AG09309 (cell line): ENCODE data around the gene UFSP1.
A peak's percentile ranks its signal among the peaks of the same experiment; 100 is the strongest.

Experiments
- DNase-seq: peaks from one replicate; pipeline ENCODE4 v3.0.0-alpha.2; 2010; ENCODE audit warnings: low read depth
- H3K4me3 ChIP-seq: 2 replicates; pipeline ENCODE4 v1.5.1; 2011; ENCODE audit warnings: mild to moderate bottlenecking, low read depth, low read length, moderate library complexity; ENCODE audit not compliant: control insufficient read depth
- TF ChIP-seq, protein P1 (sequence below): IDR thresholded peaks from 2 replicates; pipeline ENCODE4 v1.5.1; 2011; ENCODE audit warnings: mild to moderate bottlenecking, low read depth, low read length, inconsistent platforms; ENCODE audit not compliant: insufficient read depth, control insufficient read depth; ENCODE audit errors: missing control alignments

Gene UFSP1

DNA sequence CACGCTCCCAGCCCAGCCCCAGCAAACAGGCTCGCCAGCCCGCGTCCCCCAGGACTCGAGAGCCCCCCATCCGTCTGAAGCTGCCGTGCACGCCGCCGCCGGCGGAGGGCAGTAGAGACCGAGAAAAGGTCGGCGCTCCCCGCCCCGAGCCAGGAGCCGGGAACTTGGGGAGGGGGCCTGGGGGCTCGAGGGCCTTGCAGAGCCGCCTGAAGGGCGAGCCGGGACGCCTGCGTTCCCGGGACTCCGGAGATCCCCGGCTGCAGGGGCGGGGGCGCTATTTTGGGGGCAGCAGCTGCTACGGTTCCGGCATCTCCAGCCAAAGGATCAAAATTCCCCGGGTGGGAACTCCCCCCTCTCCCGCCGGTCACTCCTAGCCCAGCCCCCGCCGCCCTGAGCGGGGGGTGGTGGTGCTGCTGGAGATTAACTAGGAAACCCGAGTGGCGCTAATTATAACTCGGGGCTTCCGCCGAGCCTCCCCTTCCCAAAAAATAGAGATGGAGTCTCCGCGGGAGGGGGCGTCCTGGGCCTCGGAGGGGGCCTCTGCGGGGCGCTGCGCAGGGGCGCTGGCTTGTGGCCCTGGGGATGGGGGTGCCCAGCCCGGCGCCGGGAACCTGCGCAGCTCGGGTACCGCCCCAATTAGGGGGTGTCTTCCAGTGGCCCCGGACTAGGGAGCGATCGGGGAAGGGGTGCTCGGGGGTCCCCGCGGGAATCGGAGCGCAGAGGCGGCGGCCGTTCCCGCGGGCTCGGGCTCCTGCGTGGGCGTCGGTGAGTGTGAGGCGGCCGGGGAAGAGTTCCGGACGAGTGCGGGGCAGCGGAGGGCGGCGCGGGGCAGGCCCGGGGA, 5.6 kb upstream of the UFSP1 start:
- DNase-seq, result no peak
- TF ChIP-seq, protein P1, sequence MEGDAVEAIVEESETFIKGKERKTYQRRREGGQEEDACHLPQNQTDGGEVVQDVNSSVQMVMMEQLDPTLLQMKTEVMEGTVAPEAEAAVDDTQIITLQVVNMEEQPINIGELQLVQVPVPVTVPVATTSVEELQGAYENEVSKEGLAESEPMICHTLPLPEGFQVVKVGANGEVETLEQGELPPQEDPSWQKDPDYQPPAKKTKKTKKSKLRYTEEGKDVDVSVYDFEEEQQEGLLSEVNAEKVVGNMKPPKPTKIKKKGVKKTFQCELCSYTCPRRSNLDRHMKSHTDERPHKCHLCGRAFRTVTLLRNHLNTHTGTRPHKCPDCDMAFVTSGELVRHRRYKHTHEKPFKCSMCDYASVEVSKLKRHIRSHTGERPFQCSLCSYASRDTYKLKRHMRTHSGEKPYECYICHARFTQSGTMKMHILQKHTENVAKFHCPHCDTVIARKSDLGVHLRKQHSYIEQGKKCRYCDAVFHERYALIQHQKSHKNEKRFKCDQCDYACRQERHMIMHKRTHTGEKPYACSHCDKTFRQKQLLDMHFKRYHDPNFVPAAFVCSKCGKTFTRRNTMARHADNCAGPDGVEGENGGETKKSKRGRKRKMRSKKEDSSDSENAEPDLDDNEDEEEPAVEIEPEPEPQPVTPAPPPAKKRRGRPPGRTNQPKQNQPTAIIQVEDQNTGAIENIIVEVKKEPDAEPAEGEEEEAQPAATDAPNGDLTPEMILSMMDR, result peak; percentile 88
- H3K4me3 ChIP-seq, result peak overlapping the region; percentile 49

- TF ChIP-seq, protein P1, result no peak
- DNase-seq, result no peak
- H3K4me3 ChIP-seq, result no peak overlapping the region
Measured at GRCh38 chr7:100893910-100894721, 4.6 kb upstream of the UFSP1 start.

DNA sequence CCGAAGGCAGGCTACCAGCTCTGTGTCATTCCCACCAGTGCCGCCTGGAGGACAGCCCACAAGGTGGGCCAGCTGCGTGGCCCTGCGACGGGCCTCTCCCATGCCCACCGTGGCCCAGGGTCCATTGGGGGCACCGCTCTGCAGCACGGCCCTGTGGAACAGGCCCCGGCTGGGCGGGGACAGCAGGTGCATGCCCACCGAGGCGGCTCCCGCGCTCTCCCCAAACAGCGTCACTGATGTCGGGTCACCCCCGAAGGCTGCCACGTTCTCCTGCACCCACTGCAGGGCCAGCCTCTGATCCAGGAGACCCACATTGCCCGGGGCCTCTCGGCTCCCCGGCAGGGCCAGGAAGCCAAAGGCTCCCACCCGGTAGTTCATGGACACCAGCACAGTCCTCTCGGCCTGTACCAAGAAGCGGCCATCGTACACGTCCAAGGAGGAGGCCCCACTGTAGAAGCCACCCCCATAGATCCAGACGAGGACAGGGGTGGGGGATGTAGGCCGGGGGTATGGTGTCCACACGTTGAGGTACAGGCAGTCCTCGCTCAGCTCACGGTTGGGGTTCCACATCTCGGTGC, 3.9 kb upstream of the UFSP1 start:
- DNase-seq, result no peak
- TF ChIP-seq, protein P1, result no peak
- H3K4me3 ChIP-seq, result no peak overlapping the region

DNA sequence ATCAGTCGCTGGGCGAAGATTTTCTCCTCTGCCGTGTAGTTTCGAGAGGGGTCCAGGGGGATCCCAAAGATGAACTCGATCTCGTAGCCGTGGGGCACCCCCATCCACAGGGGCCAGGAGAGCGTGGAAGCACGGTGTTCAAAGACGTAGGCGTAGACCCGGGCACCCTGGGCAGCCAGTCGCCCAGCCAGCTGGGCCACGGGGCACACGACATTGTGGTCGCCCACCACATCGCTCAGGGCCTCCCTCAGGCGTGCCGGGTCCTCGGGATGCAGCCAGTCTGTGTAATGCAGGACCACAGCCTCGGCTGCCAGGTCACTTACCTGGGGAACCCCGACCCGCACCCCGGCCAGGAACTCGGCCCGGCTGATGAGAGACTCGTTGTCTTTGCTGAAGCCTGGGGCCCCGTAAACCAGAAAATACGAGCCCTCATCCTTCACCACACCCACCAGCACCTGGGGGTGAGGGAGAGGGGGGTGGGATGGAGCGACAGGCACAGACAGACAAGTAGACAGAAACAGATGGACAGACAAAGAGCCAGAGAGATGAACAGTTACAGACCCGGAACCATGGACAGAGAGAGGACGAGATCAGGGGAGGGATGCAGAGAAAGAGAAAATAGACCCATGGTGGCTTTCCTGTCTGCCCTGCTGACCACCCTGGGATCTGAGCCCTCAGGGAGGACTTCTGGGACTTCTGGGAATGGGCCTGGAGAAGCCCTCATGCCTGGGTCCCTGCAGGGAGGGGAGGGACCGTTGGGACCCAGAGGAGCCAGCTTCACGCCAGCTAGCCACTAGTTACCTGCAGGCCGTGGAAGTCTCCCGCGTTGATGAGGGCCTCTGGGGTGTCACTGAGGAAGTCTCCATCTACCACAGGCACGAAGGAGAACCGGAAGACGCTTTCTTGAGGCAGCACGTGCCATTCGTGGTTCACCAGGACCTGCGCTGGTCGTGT, 3.1 kb upstream of the UFSP1 start:
- DNase-seq, result no peak
- TF ChIP-seq, protein P1, result no peak
- no peak overlapping the region for H3K4me3 ChIP-seq

DNA sequence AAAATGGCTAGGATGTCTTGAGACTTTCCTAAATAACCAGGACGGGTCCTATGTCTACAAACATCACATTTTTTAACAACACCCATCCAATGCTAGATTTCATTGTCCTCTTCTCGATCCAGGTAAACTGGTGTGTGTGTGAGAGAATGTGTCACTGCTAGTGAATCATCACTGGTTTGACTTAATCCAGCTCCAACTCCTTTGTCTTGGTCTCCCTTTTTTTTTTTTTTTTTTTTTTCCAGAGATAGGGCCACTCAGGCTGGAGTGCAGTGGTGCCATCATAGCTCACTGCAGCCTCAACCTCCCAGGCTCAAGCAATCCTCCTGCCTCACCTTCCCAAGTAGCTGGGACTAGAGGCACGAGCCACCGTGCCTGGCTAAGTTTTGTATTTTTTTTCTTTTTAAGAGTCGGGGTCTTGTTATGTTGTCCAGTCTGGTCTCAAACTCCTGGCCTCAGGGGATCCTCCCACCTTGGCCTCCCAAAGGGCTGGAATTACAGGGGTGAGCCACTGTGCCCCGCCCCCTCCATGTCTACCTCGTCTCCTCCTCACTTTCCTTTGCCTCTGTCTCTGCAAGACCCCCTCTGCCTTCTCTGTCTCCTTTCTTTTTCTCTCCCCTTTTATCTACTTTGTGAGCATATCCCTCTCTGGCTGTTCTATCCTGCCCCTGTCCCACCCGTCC, 2.2 kb upstream of the UFSP1 start:
- TF ChIP-seq, protein P1, result no peak
- H3K4me3 ChIP-seq, result no peak overlapping the region
- no peak for DNase-seq
